ENCODE measurements around the gene GBX2.

Gene GBX2

DNA sequence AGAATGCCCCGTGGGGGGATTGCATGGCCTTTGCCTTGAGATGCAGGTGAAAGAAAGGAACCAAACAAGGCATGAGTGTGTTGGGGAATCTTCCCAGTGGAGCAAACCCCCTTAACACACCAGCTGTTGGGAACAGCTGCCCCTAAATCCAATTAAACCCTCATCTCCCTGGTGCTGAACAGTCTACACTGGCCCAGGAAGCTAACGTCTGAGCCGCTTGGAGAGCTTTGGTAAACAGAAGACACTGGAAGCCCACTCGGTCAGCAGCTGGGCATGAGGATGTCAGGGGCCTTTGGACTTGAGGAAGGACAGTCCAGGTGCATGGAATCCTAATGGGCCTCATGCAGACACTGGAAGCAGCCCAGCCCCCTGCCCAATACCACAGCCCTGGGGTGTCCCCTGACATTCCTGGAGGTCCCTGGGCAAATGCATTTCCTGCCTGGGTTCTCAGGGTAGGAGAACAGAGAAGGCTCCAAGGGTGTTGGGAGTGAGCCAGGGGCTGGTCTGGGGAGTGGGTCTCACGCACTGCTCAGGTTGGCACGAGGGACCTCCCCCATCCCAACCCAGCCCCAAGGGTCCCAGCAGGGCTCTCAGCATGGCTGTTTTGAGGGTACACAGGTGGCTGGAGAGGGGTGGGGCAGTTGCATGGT, 37.7 kb downstream of the GBX2 start:
- no peak overlapping the region for H3K4me3 ChIP-seq (ENCODE audit: low read depth, low read length)
- TF ChIP-seq, protein P1, sequence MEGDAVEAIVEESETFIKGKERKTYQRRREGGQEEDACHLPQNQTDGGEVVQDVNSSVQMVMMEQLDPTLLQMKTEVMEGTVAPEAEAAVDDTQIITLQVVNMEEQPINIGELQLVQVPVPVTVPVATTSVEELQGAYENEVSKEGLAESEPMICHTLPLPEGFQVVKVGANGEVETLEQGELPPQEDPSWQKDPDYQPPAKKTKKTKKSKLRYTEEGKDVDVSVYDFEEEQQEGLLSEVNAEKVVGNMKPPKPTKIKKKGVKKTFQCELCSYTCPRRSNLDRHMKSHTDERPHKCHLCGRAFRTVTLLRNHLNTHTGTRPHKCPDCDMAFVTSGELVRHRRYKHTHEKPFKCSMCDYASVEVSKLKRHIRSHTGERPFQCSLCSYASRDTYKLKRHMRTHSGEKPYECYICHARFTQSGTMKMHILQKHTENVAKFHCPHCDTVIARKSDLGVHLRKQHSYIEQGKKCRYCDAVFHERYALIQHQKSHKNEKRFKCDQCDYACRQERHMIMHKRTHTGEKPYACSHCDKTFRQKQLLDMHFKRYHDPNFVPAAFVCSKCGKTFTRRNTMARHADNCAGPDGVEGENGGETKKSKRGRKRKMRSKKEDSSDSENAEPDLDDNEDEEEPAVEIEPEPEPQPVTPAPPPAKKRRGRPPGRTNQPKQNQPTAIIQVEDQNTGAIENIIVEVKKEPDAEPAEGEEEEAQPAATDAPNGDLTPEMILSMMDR (IDR thresholded peaks at IDR 0.05; ENCODE audit: low read depth, low read length), result no peak

DNA sequence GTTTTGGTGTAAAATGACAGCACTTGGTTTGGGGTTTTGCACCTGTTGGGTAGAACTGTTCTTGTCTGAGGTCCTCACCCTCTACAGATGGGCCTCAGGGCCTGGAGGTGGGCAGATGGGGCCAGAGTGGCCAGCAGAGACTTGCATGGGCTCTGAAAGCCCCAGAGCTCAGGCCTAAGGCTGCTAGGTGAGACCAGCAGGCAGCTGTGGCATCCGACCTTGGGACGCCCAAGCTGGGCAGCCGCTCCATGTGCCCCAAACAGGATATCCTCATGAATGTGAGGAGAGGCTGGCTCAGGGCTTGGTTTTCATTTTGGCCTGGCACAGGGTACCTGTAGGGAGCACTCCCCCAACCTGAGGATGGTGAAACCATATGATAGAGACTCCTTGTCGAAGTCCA, 38.3 kb downstream of the GBX2 start:
- no peak overlapping the region for H3K4me3 ChIP-seq (ENCODE audit: low read depth, low read length)
- TF ChIP-seq, protein P1 (IDR thresholded peaks at IDR 0.05; ENCODE audit: low read depth, low read length), result no peak

DNA sequence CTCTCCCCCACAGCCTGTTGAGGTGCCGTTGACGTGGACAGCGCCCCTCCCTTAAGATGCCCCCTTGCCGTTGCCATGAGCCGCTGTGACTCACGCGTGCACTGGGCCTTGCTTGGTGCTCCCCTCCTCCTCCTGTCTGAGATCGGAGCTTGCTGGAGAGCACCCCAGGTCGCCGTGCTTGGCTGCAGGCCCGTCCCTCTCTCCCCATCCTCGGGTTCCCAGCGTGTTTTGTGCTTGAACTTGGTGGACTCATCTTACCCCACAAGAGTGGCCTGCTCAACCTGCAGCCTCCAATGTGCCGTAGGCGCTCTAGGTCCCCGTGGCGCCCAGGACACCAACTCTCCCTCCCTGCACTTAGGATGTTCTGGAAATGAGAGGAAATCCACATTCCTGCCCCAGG, 39.9 kb downstream of the GBX2 start:
- H3K4me3 ChIP-seq (ENCODE audit: low read depth, low read length), result no peak overlapping the region
- TF ChIP-seq, protein P1 (IDR thresholded peaks at IDR 0.05; ENCODE audit: low read depth, low read length), result no peak

DNA sequence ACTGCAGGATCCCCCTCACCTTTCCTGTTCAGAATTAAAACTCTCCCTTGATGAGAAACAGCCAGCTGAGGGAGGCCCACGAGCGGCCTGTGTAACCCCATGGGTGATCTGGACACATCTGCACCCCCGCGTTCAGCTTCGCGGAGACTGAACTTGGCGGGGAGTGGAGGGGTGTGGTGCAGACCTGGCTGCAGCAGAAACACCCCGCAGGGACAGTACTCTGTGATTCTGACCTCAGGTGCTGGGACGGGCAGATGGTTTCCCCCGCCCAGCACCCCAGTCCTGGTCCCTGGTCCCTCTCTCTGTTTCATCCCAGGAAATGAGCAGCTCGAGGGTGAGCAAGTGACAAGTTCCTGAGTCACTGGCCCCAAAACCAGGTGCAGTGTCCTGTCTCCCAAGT, 41.2 kb downstream of the GBX2 start:
- TF ChIP-seq, protein P1 (IDR thresholded peaks at IDR 0.05; ENCODE audit: low read depth, low read length), result no peak
- H3K4me3 ChIP-seq (ENCODE audit: low read depth, low read length), result no peak overlapping the region

DNA sequence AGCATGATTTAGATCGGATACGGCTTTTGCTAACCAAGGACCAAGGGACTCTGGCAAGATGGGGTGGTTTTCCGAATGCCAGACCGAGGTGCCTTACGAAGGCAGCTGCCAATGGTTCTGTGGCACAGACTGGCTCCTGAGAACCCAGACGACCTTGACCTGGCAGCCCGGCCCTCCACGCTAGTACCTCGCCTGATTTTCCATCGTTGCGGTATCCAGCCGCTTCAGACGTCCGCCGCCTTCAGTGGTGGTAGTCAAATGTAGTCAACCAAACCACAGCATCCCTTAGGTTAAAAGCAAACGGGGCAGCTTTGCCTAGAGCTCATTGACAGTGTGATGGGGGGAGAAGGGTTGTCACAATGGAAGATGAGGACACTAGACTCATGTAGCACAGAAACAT, 42.6 kb downstream of the GBX2 start:
- no peak overlapping the region for H3K4me3 ChIP-seq (ENCODE audit: low read depth, low read length)
- TF ChIP-seq, protein P1 (IDR thresholded peaks at IDR 0.05; ENCODE audit: low read depth, low read length), result no peak

DNA sequence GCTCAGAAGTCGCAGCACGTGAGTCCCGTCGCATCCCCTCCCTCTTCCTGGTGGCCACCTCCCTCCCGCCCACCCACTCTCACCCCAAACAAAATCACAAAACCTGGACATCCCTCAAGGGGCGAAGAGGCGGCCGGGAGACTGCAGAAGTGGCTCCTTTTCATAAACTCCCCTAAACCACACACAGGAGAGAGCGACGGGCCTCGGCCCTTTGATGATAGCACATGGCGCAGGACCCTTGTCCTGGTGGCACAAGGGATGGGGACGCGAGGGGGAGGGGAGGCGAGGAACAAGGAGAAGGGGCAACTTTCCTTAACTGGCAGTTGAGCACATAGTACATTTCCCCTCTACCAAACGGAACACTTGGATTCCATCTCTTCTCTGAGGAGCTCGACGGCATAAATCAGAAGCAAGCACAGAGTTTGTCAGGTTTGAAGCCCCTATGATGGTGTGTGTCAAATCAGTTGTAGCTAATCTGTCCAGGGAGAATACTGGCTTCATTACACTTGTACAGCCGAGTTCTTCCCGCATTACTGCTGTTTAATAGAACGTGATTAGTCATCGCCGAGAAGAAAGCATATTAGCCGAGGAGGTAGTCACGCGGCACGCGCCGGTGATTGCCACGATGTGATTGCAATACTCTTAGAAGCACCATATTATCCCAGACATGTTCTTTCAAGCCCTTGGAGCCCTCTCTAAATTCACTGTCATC, 43.8 kb downstream of the GBX2 start:
- H3K4me3 ChIP-seq (ENCODE audit: low read depth, low read length), result no peak overlapping the region
- TF ChIP-seq, protein P1 (IDR thresholded peaks at IDR 0.05; ENCODE audit: low read depth, low read length), result no peak

DNA sequence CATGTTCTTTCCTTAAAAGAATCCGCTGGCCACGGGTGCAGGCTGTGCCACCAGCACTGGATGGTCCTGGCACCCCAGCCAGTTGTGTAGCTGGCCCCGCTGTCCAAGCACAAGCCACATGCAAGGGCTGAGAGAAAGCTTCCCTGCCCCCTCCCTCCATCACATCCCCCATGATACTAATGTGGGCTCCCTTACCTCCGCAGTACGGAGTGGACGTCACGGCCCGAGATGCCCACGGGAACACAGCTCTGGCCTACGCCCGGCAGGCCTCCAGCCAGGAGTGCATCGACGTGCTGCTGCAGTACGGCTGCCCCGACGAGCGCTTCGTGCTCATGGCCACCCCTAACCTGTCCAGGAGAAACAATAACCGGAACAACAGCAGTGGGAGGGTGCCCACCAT, 44.5 kb downstream of the GBX2 start:
- H3K4me3 ChIP-seq (ENCODE audit: low read depth, low read length), result no peak overlapping the region
- TF ChIP-seq, protein P1 (IDR thresholded peaks at IDR 0.05; ENCODE audit: low read depth, low read length), result no peak

Data from WI38 (cell line).